Thyroid gland (tissue), 4 donors: ENCODE results near the gene TRIB2. TPM values are rescaled to one million over a fixed set of nuclear protein-coding genes. Genes with fewer than 3 reads are reported as not detected.

Experiments
- DNase-seq, 2 donors: peaks; one replicate each; pipeline ENCODE4 v3.0.0-alpha.2; 2019
- H3K27ac ChIP-seq, 3 donors: fragments of 200-600 bp; sonication (generic); 1 replicate in 2 of 3; 2 replicates in 1 of 3; pipeline ENCODE4 v1.5.1; 2016 to 2019; ENCODE audit warnings: mild to moderate bottlenecking in 1 of 3, moderate library complexity in 1 of 3
- H3K27me3 ChIP-seq: fragments of 200-600 bp; sonication (generic); one replicate; pipeline ENCODE4 v1.5.1; 2019
- H3K36me3 ChIP-seq, 2 donors: fragments of 200-600 bp; sonication (generic); one replicate each; pipeline ENCODE4 v1.5.1; 2016 to 2019
- H3K4me1 ChIP-seq, 2 donors: fragments of 200-600 bp; sonication (generic); one replicate each; pipeline ENCODE4 v1.5.1; 2017 to 2019
- H3K4me3 ChIP-seq, 3 donors: fragments of 200-600 bp; sonication (generic); replicated peaks in 1 of 3; 1 replicate in 2 of 3; 2 replicates in 1 of 3; pipeline ENCODE4 v1.5.1; 2016; ENCODE audit warnings: mild to moderate bottlenecking in 1 of 3
- H3K9me3 ChIP-seq: fragments of 200-600 bp; sonication (generic); one replicate; pipeline ENCODE4 v1.5.1; 2017
- POLR2A ChIP-seq, 2 donors: fragments of 450-650 bp; IDR thresholded peaks; one replicate each; pipeline ENCODE4 v1.6.1; 2017; ENCODE audit warnings: antibody characterized with exemption in 2 of 2, mild to moderate bottlenecking in 2 of 2, moderate library complexity in 1 of 2
- WGBS, 2 donors: methylation state at CpG; one replicate each; pipeline ENCODE4 v1.1.5; 2017; 5-methylcytosine and 5-hydroxymethylcytosine counted together
- intact Hi-C: fragments of 100-400 bp; cut with DNase I; formaldehyde crosslinking; loops from one replicate; pipeline ENCODE4 v1.15.1; 2023
- total RNA-seq, 4 donors: library from RNA; depleted of rRNA; stranded (reverse); fragments of >200 nt; gene quantifications; one replicate each; pipeline ENCODE4 v1.2.3, GENCODE V29; 2016
- TF ChIP-seq, protein P1 (sequence below), 6 experiments: fragments of 200-600 bp in 3 of 6; fragments of 450-650 bp in 3 of 6; sonication (generic) in 3 of 6; IDR thresholded peaks; one replicate each; pipeline ENCODE4 v1.5.1; 2016 to 2019; ENCODE audit warnings: antibody characterized with exemption in 6 of 6, mild to moderate bottlenecking in 2 of 6, inconsistent platforms in 1 of 6, moderate library complexity in 1 of 6

Gene TRIB2
- total RNA-seq, 4 donors from 2014 or later: 30.8 to 59.8 (median 37.1) TPM

DNA sequence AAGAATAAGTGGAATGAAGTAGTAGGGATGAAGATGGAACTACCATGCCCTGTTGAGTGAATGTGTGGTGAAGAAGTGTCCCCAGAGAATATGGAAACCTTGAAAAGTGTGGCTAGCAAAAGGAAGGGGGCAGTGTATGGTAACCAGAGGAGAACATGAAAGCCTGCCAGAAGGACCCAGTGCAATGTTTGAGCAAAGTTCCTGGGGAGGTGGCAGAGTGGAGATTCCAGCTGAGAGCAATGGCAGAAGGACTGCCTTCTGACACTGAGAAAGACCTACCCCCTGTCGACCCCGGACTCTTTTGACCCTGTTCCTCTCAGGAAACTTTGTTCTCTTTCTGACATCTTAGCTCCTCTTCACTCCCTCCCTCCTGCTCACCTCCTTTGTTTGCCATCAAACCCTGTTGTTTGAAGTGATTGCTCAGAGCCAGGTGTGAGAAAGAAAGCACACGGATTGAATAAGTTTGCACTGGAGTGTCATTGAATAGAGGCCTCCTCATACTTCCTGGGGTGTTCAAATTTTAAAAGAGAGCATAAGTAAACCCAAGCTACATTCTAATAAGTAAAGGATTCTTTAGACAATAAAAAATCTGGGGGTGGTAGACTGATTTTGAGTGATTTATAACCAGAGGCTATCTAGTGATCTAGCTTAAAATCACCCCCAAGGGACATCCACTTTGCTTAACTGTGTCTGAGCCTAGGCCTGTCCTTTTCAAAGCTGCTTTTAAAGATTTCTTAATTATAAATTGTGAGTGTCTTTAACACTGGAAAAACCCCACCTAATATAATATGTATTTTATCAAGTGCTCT, 57.1 kb downstream of the TRIB2 start:
- intact Hi-C loops: no loop called here
- no peak overlapping the region for H3K27ac ChIP-seq
- 30 to 40% methylated on average over 3 of the region's 3 CpGs for WGBS, 2 donors
- no peaks in the 10 kb centered on the region for H3K4me1 ChIP-seq
- DNase-seq: no peak
- no peaks in the 10 kb centered on the region for H3K36me3 ChIP-seq
- no peaks in the 10 kb centered on the region for H3K9me3 ChIP-seq
- H3K4me3 ChIP-seq: no peak overlapping the region
- TF ChIP-seq, protein P1, sequence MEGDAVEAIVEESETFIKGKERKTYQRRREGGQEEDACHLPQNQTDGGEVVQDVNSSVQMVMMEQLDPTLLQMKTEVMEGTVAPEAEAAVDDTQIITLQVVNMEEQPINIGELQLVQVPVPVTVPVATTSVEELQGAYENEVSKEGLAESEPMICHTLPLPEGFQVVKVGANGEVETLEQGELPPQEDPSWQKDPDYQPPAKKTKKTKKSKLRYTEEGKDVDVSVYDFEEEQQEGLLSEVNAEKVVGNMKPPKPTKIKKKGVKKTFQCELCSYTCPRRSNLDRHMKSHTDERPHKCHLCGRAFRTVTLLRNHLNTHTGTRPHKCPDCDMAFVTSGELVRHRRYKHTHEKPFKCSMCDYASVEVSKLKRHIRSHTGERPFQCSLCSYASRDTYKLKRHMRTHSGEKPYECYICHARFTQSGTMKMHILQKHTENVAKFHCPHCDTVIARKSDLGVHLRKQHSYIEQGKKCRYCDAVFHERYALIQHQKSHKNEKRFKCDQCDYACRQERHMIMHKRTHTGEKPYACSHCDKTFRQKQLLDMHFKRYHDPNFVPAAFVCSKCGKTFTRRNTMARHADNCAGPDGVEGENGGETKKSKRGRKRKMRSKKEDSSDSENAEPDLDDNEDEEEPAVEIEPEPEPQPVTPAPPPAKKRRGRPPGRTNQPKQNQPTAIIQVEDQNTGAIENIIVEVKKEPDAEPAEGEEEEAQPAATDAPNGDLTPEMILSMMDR (IDR thresholded peaks at IDR 0.05): no peak
- TF ChIP-seq POLR2A (IDR thresholded peaks at IDR 0.05): no peak
- H3K27me3 ChIP-seq: no peaks in the 10 kb centered on the region

- no peaks in the 10 kb centered on the region for H3K4me1 ChIP-seq
- H3K9me3 ChIP-seq: no peaks in the 10 kb centered on the region
- TF ChIP-seq, protein P1 (IDR thresholded peaks at IDR 0.05): no peak
- TF ChIP-seq POLR2A (IDR thresholded peaks at IDR 0.05): no peak
- no peaks in the 10 kb centered on the region for H3K36me3 ChIP-seq
- 81 to 90% methylated on average over 1 of the region's 1 CpG for WGBS, 2 donors
- H3K27ac ChIP-seq: no peak overlapping the region
- H3K27me3 ChIP-seq: no peaks in the 10 kb centered on the region
- DNase-seq: no peak
- no peak overlapping the region for H3K4me3 ChIP-seq
- intact Hi-C loops: no loop called here
Measured at GRCh38 chr2:12774395-12774727, 57.6 kb downstream of the TRIB2 start.

DNA sequence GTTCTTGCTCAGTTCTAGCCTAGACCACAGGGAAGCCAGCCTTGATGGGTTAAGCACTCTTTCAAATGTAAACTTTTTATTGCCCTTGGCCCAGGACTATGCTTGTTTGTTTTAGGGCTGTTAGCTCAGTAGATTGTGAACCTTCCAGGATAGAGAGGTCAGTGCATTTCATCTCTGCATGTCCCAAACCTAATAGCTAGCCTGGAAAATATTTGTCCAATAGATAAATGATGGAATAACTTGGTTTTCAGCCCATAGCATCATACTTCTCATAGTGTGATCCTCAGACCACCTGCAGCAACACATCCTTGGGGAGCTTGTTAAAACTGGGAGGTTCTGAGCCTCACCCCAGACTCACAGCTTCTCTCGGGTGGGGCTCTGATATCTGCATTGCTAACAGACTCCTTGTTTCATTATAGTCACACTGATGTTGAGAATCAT, 59.8 kb downstream of the TRIB2 start:
- H3K36me3 ChIP-seq: no peaks in the 10 kb centered on the region
- DNase-seq: no peak
- intact Hi-C loops: no loop called here
- WGBS, 2 donors: 44 to 63% methylated on average over 1 of the region's 1 CpG
- TF ChIP-seq, protein P1 (IDR thresholded peaks at IDR 0.05): no peak
- no peak for TF ChIP-seq POLR2A (IDR thresholded peaks at IDR 0.05)
- no peak overlapping the region for H3K4me3 ChIP-seq
- H3K27me3 ChIP-seq: no peaks in the 10 kb centered on the region
- no peaks in the 10 kb centered on the region for H3K4me1 ChIP-seq
- no peak overlapping the region for H3K27ac ChIP-seq
- no peaks in the 10 kb centered on the region for H3K9me3 ChIP-seq

DNA sequence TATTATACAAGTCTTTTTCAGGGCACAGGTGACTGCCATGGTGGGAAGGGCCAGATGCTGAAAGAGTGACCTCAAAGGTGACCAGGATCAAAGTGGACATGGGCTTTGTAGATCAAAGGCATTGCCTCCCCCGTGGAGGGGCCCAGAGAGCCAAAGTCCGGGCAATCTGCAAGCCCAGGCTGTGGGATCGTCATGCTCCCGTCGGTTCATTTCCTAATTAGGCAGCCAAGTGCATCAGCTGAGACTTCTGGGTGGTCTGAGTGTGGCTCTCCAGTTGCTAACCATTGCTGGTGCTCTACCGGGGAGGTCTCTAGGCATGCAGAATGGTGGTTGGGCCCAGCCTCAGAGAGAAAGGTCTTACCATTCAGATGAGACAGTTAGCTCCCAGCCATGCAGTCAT, 61.6 kb downstream of the TRIB2 start:
- Histone ChIP-seq H3K4me3 (no peak overlapping the region), H3K27me3 (no peaks in the 10 kb centered on the region), H3K27ac (no peak overlapping the region), H3K9me3 (no peaks in the 10 kb centered on the region), H3K4me1 (no peaks in the 10 kb centered on the region), H3K36me3 (no peaks in the 10 kb centered on the region)
- 41 to 63% methylated on average over 6 of the region's 6 CpGs for WGBS, 2 donors
- intact Hi-C loops: no loop called here
- TF ChIP-seq, protein P1 (IDR thresholded peaks at IDR 0.05): no peak
- TF ChIP-seq POLR2A (IDR thresholded peaks at IDR 0.05): no peak
- DNase-seq: no peak

DNA sequence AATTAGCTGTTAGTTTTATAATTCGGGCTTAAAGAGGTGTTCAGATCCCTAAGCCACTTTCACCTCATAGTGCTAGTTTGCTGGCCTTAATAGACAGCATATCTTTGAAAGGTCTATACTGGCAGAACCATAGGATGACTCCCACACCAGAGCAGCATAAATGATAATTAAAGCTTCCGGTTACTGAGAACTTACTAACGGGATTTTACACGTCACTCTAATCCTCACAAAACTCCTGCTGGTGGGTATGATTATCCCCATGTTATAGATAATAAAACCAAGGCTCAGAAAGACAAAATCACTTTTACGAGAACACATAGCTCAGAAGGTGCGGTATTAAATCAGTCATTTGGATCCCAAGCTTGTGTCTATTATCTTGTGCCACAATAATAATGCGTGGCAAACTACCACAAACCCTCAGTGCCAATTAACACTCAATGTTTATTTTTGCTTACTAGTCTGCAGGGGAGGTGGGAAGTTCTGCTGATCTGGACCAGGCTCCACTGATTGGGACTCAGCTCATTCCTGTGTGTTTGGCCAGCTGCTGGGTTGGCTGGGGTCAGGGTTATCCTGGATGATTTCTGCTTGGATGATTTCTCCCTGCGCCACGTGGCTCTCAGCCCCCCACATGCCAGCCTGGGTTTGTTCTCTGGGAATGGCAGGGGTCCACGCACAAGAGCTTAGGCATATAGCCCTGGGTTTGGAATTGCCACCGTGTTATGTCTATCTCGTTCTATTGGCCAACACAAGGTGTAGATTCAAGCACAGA, 62.3 kb downstream of the TRIB2 start:
- no peak overlapping the region for H3K4me3 ChIP-seq
- intact Hi-C loops: no loop called here

More for the DNA sequence above, 62.3 kb downstream of the TRIB2 start:
- Histone ChIP-seq H3K27me3 (no peaks in the 10 kb centered on the region), H3K9me3 (no peaks in the 10 kb centered on the region), H3K27ac (no peak overlapping the region), H3K36me3 (no peaks in the 10 kb centered on the region), H3K4me1 (no peaks in the 10 kb centered on the region)
- TF ChIP-seq, protein P1 (IDR thresholded peaks at IDR 0.05): no peak
- TF ChIP-seq POLR2A (IDR thresholded peaks at IDR 0.05): no peak
- 74 to 79% methylated on average over 12 of the region's 12 CpGs for WGBS, 2 donors
- DNase-seq: no peak
